Lung (tissue), 12 donors: ENCODE data around the gene BRD3OS. TPM values are rescaled to one million over a fixed set of nuclear protein-coding genes. Genes with fewer than 3 reads are reported as not detected.

Source experiments
- ATAC-seq: fragments of 200-7000 bp; cut with Tn5 transposase; one replicate; pipeline ENCODE4 v1.9.1; 2020; ENCODE audit warnings: moderate number of reproducible peaks; ENCODE audit not compliant: insufficient read depth, low FRiP score
- DNase-seq, 3 donors: peaks; one replicate each; pipeline ENCODE4 v3.0.0-alpha.2; 2013 to 2017
- H3K27ac ChIP-seq, 2 donors: one replicate each; pipeline ENCODE4 v1.5.1; 2013; ENCODE audit warnings: mild to moderate bottlenecking in 2 of 2, moderate library complexity in 2 of 2, control low read depth in 1 of 2, inconsistent platforms in 1 of 2, low read depth in 1 of 2, low read length in 1 of 2
- H3K27me3 ChIP-seq, 3 donors: one replicate each; pipeline ENCODE4 v1.5.1; 2013; ENCODE audit warnings: low read length in 2 of 3; ENCODE audit not compliant: control insufficient read depth in 3 of 3, insufficient read depth in 3 of 3
- H3K36me3 ChIP-seq, 4 donors: one replicate each; pipeline ENCODE4 v1.5.1; 2013; ENCODE audit warnings: low read length in 4 of 4, mild to moderate bottlenecking in 1 of 4, moderate library complexity in 1 of 4; ENCODE audit not compliant: control insufficient read depth in 4 of 4, insufficient read depth in 4 of 4
- H3K4me1 ChIP-seq, 5 donors: one replicate each; pipeline ENCODE4 v1.5.1; 2013; ENCODE audit warnings: low read length in 5 of 5, mild to moderate bottlenecking in 2 of 5, moderate library complexity in 1 of 5; ENCODE audit not compliant: control insufficient read depth in 5 of 5, insufficient read depth in 5 of 5
- H3K4me3 ChIP-seq: one replicate; pipeline ENCODE4 v1.5.1; 2013; ENCODE audit warnings: mild to moderate bottlenecking, control low read depth, moderate library complexity
- H3K9ac ChIP-seq, 2 donors: one replicate each; pipeline ENCODE4 v1.5.1; 2013; ENCODE audit warnings: low read length in 2 of 2, control low read depth in 1 of 2; ENCODE audit not compliant: insufficient read depth in 1 of 2
- H3K9me3 ChIP-seq, 4 donors: one replicate each; pipeline ENCODE4 v1.5.1; 2013; ENCODE audit warnings: low read length in 3 of 4, mild to moderate bottlenecking in 1 of 4, moderate library complexity in 1 of 4; ENCODE audit not compliant: control insufficient read depth in 4 of 4, insufficient read depth in 3 of 4
- WGBS, 2 donors: extraction: QIAGEN DNeasy Blood & Tissue Kit; methylation state at CpG; one replicate each; pipeline ENCODE4 v1.1.7; 2013; 5-methylcytosine and 5-hydroxymethylcytosine counted together
- polyA plus RNA-seq, 2 donors: library from polyadenylated mRNA; stranded (reverse); fragments of 200-250 nt; gene quantifications; one replicate each; pipeline ENCODE4 v1.2.1, GENCODE V29; 2013
- total RNA-seq, 2 donors: library from RNA; depleted of rRNA in 1 of 2; stranded (reverse); fragments of >200 nt in 1 of 2; gene quantifications; one replicate each; pipeline ENCODE4 v1.2.1, GENCODE V29; 2014 to 2021
- TF ChIP-seq, protein P1 (sequence below): IDR thresholded peaks from 2 replicates; pipeline ENCODE4 v1.5.1; 2012; ENCODE audit warnings: mild to moderate bottlenecking; ENCODE audit errors: control extremely low read depth, extremely low read depth
- donor health status: control.
- donor health status: control.
- donor health status: Bipolar disorder and iron deficiency.
- donor health status: healthy.
- donor health status: DM: yes; HTN: yes; CAD: no.

Gene BRD3OS
- total and polyA plus RNA-seq, 4 donors, result 7.1 to 20.7 (median 14.9) TPM

DNA sequence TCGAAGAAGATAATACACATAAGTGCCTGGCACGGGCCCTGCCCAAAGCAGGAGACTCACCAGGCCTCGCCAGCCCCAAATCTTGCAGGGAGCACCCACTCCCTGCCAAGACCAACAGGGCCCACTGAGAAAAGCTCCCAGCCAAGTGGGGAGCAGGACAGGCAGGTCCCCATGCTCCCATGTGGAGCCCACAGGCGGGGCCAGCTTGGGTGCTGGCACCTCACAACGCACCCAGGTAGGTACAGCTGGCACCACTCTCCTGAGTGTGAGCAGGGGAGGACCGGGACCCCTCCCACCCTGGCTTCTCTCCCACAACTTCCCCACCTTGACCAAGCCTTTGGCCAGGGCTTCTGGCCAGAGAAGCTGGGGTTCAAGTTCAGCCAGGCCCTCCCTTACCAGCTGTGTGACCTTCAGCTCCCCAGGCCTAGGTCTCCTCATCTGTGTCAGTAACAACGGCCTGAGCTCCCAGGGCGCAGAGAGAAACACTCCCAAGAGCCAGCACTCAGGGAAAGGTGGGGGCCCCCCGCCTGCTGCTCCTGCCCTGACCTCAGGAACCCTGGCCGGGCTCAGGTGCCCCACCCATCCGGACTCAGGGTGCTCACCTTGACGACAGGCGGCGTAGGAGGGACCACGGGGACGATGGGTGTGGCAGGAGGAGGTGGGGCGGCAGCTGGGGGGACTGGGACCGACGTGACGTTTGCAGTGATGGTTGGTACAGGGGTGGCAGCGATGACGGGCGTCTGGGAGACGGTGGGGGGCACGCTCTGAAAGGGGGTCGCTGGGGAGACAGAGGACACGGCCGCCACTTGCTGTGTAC lies 24.7 kb downstream of the BRD3OS start:
- H3K36me3 ChIP-seq, result peaks cover 8 to 71% (median 34%) of the 10 kb centered on the region in 4 donors
- DNase-seq (no peak), ATAC-seq (no peak)
- H3K4me1 ChIP-seq, result peaks cover 0 to 3% (median 0%) of the 10 kb centered on the region in 5 donors
- WGBS, 2 donors, result 92 to 93% methylated on average over 27 to 28 of the region's 28 CpGs
- TF ChIP-seq, protein P1, sequence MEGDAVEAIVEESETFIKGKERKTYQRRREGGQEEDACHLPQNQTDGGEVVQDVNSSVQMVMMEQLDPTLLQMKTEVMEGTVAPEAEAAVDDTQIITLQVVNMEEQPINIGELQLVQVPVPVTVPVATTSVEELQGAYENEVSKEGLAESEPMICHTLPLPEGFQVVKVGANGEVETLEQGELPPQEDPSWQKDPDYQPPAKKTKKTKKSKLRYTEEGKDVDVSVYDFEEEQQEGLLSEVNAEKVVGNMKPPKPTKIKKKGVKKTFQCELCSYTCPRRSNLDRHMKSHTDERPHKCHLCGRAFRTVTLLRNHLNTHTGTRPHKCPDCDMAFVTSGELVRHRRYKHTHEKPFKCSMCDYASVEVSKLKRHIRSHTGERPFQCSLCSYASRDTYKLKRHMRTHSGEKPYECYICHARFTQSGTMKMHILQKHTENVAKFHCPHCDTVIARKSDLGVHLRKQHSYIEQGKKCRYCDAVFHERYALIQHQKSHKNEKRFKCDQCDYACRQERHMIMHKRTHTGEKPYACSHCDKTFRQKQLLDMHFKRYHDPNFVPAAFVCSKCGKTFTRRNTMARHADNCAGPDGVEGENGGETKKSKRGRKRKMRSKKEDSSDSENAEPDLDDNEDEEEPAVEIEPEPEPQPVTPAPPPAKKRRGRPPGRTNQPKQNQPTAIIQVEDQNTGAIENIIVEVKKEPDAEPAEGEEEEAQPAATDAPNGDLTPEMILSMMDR, result no peak
- H3K9ac ChIP-seq, result no peak overlapping the region
- H3K4me3 ChIP-seq, result no peak overlapping the region
- no peaks in the 10 kb centered on the region for H3K27me3 ChIP-seq
- H3K9me3 ChIP-seq, result no peaks in the 10 kb centered on the region
- H3K27ac ChIP-seq, result no peak overlapping the region

DNA sequence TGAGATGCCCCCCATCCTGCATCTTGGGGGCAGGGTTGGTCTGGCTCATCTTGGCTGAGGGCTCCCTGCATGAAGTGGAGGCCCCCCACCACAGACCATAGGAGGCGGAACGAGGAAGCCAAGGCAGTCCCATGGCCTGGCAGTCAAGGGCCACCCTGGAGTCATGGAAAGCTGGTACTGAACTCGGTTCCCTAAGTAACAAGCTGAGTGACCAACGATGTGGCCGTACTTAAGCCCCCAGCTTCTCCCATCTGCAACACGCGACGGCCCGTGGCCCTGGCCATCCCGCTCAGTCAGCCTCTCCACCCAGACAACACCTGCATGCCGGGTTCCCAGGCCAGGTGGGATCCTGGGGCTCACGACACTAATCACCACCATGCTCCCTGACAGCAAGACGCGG lies 25.4 kb downstream of the BRD3OS start:
- Histone ChIP-seq H3K36me3 (peaks cover 8 to 65% (median 31%) of the 10 kb centered on the region in 4 donors), H3K27me3 (no peaks in the 10 kb centered on the region), H3K27ac (no peak overlapping the region), H3K4me3 (no peak overlapping the region), H3K9ac (no peak overlapping the region), H3K9me3 (no peaks in the 10 kb centered on the region), H3K4me1 (peaks cover 0 to 10% (median 3%) of the 10 kb centered on the region in 5 donors)
- DNase-seq (no peak), ATAC-seq (no peak)
- WGBS, 2 donors, result 85 to 95% methylated on average over 13 to 14 of the region's 14 CpGs
- TF ChIP-seq, protein P1, result no peak

DNA sequence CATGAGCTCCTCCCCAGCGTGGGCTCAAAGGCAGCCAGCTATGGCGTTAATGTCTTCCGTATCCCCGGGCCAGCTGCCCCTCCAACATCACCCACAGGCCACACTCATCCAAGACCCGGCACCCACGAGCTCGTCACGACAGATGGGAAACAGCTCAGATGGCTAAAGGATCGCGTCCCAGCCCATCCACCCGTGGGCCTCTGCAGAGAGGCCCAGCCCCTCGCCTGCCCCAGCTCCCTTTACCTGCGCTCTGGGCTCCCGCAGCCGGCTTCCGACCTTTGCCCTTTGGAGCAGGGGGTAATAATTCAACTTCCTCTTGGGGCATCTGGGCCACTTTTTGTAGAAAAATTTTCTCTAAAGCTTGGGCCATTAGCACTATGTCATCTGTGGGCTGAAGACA lies 26.0 kb downstream of the BRD3OS start:
- DNase-seq (no peak), ATAC-seq (no peak)
- Histone ChIP-seq H3K27me3 (no peaks in the 10 kb centered on the region), H3K9ac (no peak overlapping the region), H3K36me3 (peaks cover 8 to 59% (median 28%) of the 10 kb centered on the region in 4 donors), H3K4me3 (no peak overlapping the region), H3K4me1 (peaks cover 3 to 16% (median 6%) of the 10 kb centered on the region in 5 donors), H3K9me3 (no peaks in the 10 kb centered on the region), H3K27ac (no peak overlapping the region)
- TF ChIP-seq, protein P1, result no peak
- WGBS, 2 donors, result 93 to 95% methylated on average over 16 of the region's 16 CpGs
